ENCODE measurements around the gene MAGI2. TPM values are rescaled to one million over a fixed set of nuclear protein-coding genes. Genes with fewer than 3 reads are reported as not detected.
"Not testable (repeated sequence)": the region's sequence is repeated elsewhere in the genome, so short reads cannot be mapped to it uniquely, and the experiment has no call there.

The MAGI2 gene
- total RNA-seq, 2 experiments from 2014 or later = 0.05 to 0.12 TPM

GRCh38 chr7:79464051-79464450, 10.6 kb upstream of the MAGI2 start:
- POLR2A ChIA-PET = no interaction called here

GRCh38 chr7:79462390-79462789, 8.9 kb upstream of the MAGI2 start:
- no peaks in the 10 kb centered on the region for H3K36me3 Mint-ChIP-seq (ENCODE audit: low read depth)
- H3K4me3 Mint-ChIP-seq = no peak overlapping the region
- intact Hi-C loops (cut with DNase I, micrococcal nuclease) = no loop called here
- ChIA-PET POLR2A (no interaction called here), CTCF (no interaction called here)
- no peaks in the 10 kb centered on the region for H3K4me1 Mint-ChIP-seq
- no peak overlapping the region for H3K27ac Mint-ChIP-seq
- no peaks in the 10 kb centered on the region for H3K9me3 Mint-ChIP-seq (ENCODE audit: low read depth)
- DNase-seq (no peak), ATAC-seq (no peak)
- no peaks in the 10 kb centered on the region for H3K27me3 Mint-ChIP-seq

More at GRCh38 chr7:79464051-79464450, 10.6 kb upstream of the MAGI2 start:
- H3K4me3 Mint-ChIP-seq = no peak overlapping the region
- no peaks in the 10 kb centered on the region for H3K4me1 Mint-ChIP-seq
- CTCF ChIA-PET = no interaction called here
- H3K9me3 Mint-ChIP-seq (ENCODE audit: low read depth) = no peaks in the 10 kb centered on the region
- intact Hi-C loops (cut with DNase I, micrococcal nuclease) = no loop called here
- H3K36me3 Mint-ChIP-seq (ENCODE audit: low read depth) = no peaks in the 10 kb centered on the region
- ATAC-seq (no peak), DNase-seq (no peak)
- no peaks in the 10 kb centered on the region for H3K27me3 Mint-ChIP-seq
- H3K27ac Mint-ChIP-seq = no peak overlapping the region

DNA sequence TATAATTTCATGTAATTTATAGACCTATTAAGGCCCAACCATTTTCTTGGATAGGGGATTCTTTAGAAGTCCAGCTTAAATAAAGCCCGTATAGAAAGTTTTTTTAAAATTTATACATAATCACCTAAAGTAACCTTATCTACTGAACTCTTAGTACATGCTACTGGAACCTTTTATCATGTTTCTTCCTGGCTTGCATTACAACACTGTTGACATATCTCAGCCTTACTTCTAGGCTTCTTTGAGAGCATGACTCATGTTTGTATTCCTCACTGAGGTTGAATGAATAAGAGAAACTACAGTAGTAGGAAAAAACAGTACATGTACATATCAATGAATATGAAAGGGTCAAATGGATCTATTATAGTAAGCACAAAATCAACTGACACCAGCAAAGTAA, 8.2 kb upstream of the MAGI2 start:
- Mint-ChIP-seq H3K27me3 (no peaks in the 10 kb centered on the region), H3K27ac (no peak overlapping the region), H3K4me3 (no peak overlapping the region), H3K36me3 (ENCODE audit: low read depth) (no peaks in the 10 kb centered on the region), H3K9me3 (ENCODE audit: low read depth) (no peaks in the 10 kb centered on the region), H3K4me1 (no peaks in the 10 kb centered on the region)
- DNase-seq (no peak), ATAC-seq (no peak)
- intact Hi-C loops (cut with DNase I, micrococcal nuclease) = no loop called here
- ChIA-PET POLR2A (no interaction called here), CTCF (interaction anchor here (1.0 kb wide), 1 partner anchor 24 kb away, joined by 3 read pairs; no protein-coding TSS in a partner anchor)

DNA sequence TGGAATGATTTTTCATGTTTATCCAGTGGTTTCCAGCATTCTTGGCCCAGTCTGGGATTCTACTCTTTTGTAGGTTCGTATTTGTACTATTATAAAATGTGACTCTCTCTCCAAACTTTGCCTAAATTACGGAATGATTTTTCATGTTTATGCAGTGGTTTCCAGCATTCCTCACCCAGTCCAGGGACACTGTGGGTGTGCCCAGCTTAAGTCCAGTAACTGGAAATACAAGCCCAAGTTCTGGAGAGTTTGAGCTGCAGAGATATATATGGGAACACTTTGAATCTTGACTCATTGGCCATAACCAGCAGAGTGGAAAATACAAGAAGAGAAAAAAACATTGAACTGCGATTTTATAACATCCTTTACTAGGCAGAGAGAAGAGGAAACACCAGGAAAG, 5.9 kb upstream of the MAGI2 start:
- ChIA-PET CTCF (no interaction called here), POLR2A (no interaction called here)
- ATAC-seq (no peak), DNase-seq (no peak)
- Mint-ChIP-seq H3K4me1 (no peaks in the 10 kb centered on the region), H3K36me3 (ENCODE audit: low read depth) (no peaks in the 10 kb centered on the region), H3K27me3 (peaks cover 14% of the 10 kb centered on the region), H3K27ac (no peak overlapping the region), H3K9me3 (ENCODE audit: low read depth) (no peaks in the 10 kb centered on the region), H3K4me3 (no peak overlapping the region)
- intact Hi-C loops (cut with DNase I, micrococcal nuclease) = no loop called here

- intact Hi-C loops (cut with DNase I, micrococcal nuclease) = no loop called here
- no peak for DNase-seq
- no peaks in the 10 kb centered on the region for H3K36me3 Mint-ChIP-seq (ENCODE audit: low read depth)
- CTCF ChIA-PET = no interaction called here
- no peak for ATAC-seq
- peaks cover 19% of the 10 kb centered on the region for H3K27me3 Mint-ChIP-seq
- H3K4me1 Mint-ChIP-seq = no peaks in the 10 kb centered on the region
- H3K4me3 Mint-ChIP-seq = no peak overlapping the region
- H3K27ac Mint-ChIP-seq = no peak overlapping the region
- POLR2A ChIA-PET = no interaction called here
- H3K9me3 Mint-ChIP-seq (ENCODE audit: low read depth) = no peaks in the 10 kb centered on the region
Measured at GRCh38 chr7:79458796-79459195, 5.3 kb upstream of the MAGI2 start.

- Mint-ChIP-seq H3K4me3 (no peak overlapping the region), H3K36me3 (ENCODE audit: low read depth) (no peaks in the 10 kb centered on the region), H3K9me3 (ENCODE audit: low read depth) (no peaks in the 10 kb centered on the region), H3K27me3 (peaks cover 45% of the 10 kb centered on the region), H3K27ac (no peak overlapping the region), H3K4me1 (peaks cover 5% of the 10 kb centered on the region)
- DNase-seq (no peak), ATAC-seq (no peak)
- ChIA-PET CTCF (no interaction called here), POLR2A (no interaction called here)
- intact Hi-C loops (cut with DNase I, micrococcal nuclease) = no loop called here
Measured at GRCh38 chr7:79455173-79455790, 1.8 kb upstream of the MAGI2 start.

GRCh38 chr7:79454361-79454960, 994 bp upstream of the MAGI2 start:
- H3K4me1 Mint-ChIP-seq = peaks cover 5% of the 10 kb centered on the region
- ChIA-PET POLR2A (no interaction called here), CTCF (no interaction called here)
- peaks cover 45% of the 10 kb centered on the region for H3K27me3 Mint-ChIP-seq
- no peak overlapping the region for H3K27ac Mint-ChIP-seq
- no peaks in the 10 kb centered on the region for H3K36me3 Mint-ChIP-seq (ENCODE audit: low read depth)
- no peaks in the 10 kb centered on the region for H3K9me3 Mint-ChIP-seq (ENCODE audit: low read depth)
- DNase-seq = no peak
- intact Hi-C loops (cut with DNase I, micrococcal nuclease) = no loop called here
- H3K4me3 Mint-ChIP-seq = no peak overlapping the region
- no peak for ATAC-seq

DNA sequence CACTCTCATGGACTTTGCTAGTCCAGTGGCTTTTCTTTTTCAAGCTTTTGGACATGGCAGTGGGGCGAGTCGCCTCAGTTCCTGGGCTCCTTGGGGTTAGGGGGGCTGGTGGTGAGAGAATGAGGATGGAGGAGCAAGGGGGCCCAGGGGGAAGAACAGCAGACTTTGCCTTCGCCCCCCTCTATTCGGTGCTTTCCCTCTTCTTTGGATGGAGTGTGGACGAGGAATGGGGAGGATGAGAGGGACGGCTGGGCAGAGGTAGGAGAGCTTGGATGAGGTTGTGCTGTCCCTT, 255 bp downstream of the MAGI2 start:
- H3K4me1 Mint-ChIP-seq = peaks cover 5% of the 10 kb centered on the region
- no peak overlapping the region for H3K4me3 Mint-ChIP-seq

GRCh38 chr7:79452495-79453265, 787 bp downstream of the MAGI2 start:
- Mint-ChIP-seq H3K27ac (no peak overlapping the region), H3K4me1 (peaks cover 5% of the 10 kb centered on the region), H3K4me3 (peak overlapping the region; percentile 32), H3K9me3 (ENCODE audit: low read depth) (no peaks in the 10 kb centered on the region), H3K36me3 (ENCODE audit: low read depth) (no peaks in the 10 kb centered on the region), H3K27me3 (peaks cover 45% of the 10 kb centered on the region)
- CTCF ChIA-PET = no interaction called here
- intact Hi-C loops (cut with DNase I, micrococcal nuclease) = no loop called here
- POLR2A ChIA-PET = no interaction called here
- no peak for ATAC-seq
- DNase-seq = no peak

More for the DNA sequence above, 255 bp downstream of the MAGI2 start:
- Mint-ChIP-seq H3K9me3 (ENCODE audit: low read depth) (no peaks in the 10 kb centered on the region), H3K27ac (no peak overlapping the region), H3K36me3 (ENCODE audit: low read depth) (no peaks in the 10 kb centered on the region), H3K27me3 (peaks cover 45% of the 10 kb centered on the region)
- ChIA-PET CTCF (no interaction called here), POLR2A (no interaction called here)
- ATAC-seq (no peak), DNase-seq (no peak)
- intact Hi-C loops (cut with DNase I, micrococcal nuclease) = no loop called here

GRCh38 chr7:79452032-79452494, 1.4 kb downstream of the MAGI2 start:
- intact Hi-C loops (cut with DNase I, micrococcal nuclease) = no loop called here
- no peaks in the 10 kb centered on the region for H3K36me3 Mint-ChIP-seq (ENCODE audit: low read depth)
- CTCF ChIA-PET = interaction anchor here (0.8 kb wide), 1 partner anchor 47 kb away, joined by 3 read pairs; no protein-coding TSS in a partner anchor
- no peak overlapping the region for H3K27ac Mint-ChIP-seq
- peak; percentile 26 for ATAC-seq
- no peak overlapping the region for H3K4me3 Mint-ChIP-seq
- H3K9me3 Mint-ChIP-seq (ENCODE audit: low read depth) = no peaks in the 10 kb centered on the region
- DNase-seq = peak; percentile 38
- H3K27me3 Mint-ChIP-seq = peaks cover 45% of the 10 kb centered on the region
- H3K4me1 Mint-ChIP-seq = peaks cover 5% of the 10 kb centered on the region
- POLR2A ChIA-PET = no interaction called here

GRCh38 chr7:79451580-79451979, 1.9 kb downstream of the MAGI2 start:
- peaks cover 5% of the 10 kb centered on the region for H3K4me1 Mint-ChIP-seq
- no peaks in the 10 kb centered on the region for H3K36me3 Mint-ChIP-seq (ENCODE audit: low read depth)
- CTCF ChIA-PET = interaction anchor here (0.8 kb wide), 1 partner anchor 47 kb away, joined by 3 read pairs; no protein-coding TSS in a partner anchor
- intact Hi-C loops (cut with DNase I, micrococcal nuclease) = no loop called here
- no peak overlapping the region for H3K27ac Mint-ChIP-seq
- H3K9me3 Mint-ChIP-seq (ENCODE audit: low read depth) = no peaks in the 10 kb centered on the region
- ATAC-seq = no peak
- no peak overlapping the region for H3K4me3 Mint-ChIP-seq
- peaks cover 45% of the 10 kb centered on the region for H3K27me3 Mint-ChIP-seq
- POLR2A ChIA-PET = no interaction called here
- DNase-seq = no peak

DNA sequence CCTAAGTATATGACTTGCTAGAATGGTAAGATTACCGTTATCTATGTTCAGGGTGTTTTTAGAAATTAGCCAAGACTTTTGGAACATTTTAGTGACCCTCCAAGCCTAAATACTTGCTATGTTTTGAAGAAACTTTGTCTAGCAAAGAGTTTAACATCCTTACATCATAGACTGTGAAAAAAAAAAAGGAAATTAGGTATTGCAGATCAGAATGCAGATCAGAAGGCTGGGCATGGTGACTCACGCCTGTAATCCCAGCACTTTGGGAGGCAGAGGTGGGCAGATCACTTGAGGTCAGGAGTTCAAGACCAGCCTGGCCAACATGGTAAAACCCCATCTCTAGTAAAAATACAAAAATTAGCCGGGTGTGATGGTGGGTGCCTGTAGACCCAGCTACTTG, 10.7 kb downstream of the MAGI2 start:
- ATAC-seq; POLR2A ChIA-PET; intact Hi-C loops (cut with DNase I, micrococcal nuclease); H3K4me3 Mint-ChIP-seq; DNase-seq; H3K27me3 Mint-ChIP-seq; H3K27ac Mint-ChIP-seq; H3K4me1 Mint-ChIP-seq; CTCF ChIA-PET; H3K36me3 Mint-ChIP-seq (ENCODE audit: low read depth); H3K9me3 Mint-ChIP-seq (ENCODE audit: low read depth): not testable (repeated sequence)

All from activated CD4-positive, alpha-beta T cell treated with anti-CD3 and anti-CD28 coated beads for 36 hours (primary cell).